HepG2 (cell line): ENCODE data around the gene CTIF. TPM values are rescaled to one million over a fixed set of nuclear protein-coding genes. Genes with fewer than 3 reads are reported as not detected.
A peak's percentile ranks its signal among the peaks of the same experiment; 100 is the strongest.

Experiments used
- ATAC-seq: fragments of 200-7000 bp; cut with Tn5 transposase; 3 replicates; pipeline ENCODE4 v1.9.1; 2020; ENCODE audit warnings: mild to moderate bottlenecking, moderate library complexity
- BruUV-seq: library from RNA; stranded (reverse); fragments of 400-500 nt; replicated peaks from 2 replicates; lab custom pipeline; 2021; lab: Mats Ljungman, UMichigan
- CTCF ChIA-PET: fragments of 300-600 bp; formaldehyde crosslinking; extraction: SDS; loops from one replicate; lab custom pipeline; 2021; ENCODE audit warnings: low total read pairs, inconsistent platforms, low intra/inter-chr PET ratio; lab: Yijun Ruan, JAX
- POLR2A ChIA-PET: fragments of 350-600 bp; sonication (Branson Sonifier 250); formaldehyde crosslinking; loops from one replicate; lab custom pipeline; 2020; ENCODE audit warnings: antibody characterized with exemption, inconsistent platforms; lab: Yijun Ruan, JAX
- DNase-seq: peaks from one replicate; pipeline ENCODE4 v3.0.0-alpha.2; 2015; ENCODE audit warnings: low spot score
- FAIRE-seq: peaks from 3 replicates; lab custom pipeline; 2011; peaks lifted over from hg19 to GRCh38; lab: Jason Lieb, UNC
- H2AFZ ChIP-seq: one replicate; pipeline ENCODE4 v1.6.1; 2011; ENCODE audit warnings: low read length, inconsistent platforms
- H3K27ac ChIP-seq: fragments of 300-600 bp; 3 replicates; pipeline ENCODE4 v1.8.0; 2011; ENCODE audit warnings: mixed run types, mild to moderate bottlenecking, mixed read lengths, low read length, inconsistent platforms; ENCODE audit not compliant: insufficient read depth; ENCODE audit errors: extremely low read length
- H3K27me3 ChIP-seq, 2 experiments: fragments of 200-600 bp in 1 of 2; 2 replicates in 1 of 2; 3 replicates in 1 of 2; pipeline versions ENCODE4 v1.6.0 to v1.8.0; 2011; ENCODE audit warnings: low read length in 2 of 2, mild to moderate bottlenecking in 2 of 2, moderate library complexity in 2 of 2, inconsistent platforms in 1 of 2; ENCODE audit not compliant: insufficient read depth in 2 of 2, control insufficient read depth in 1 of 2
- H3K36me3 ChIP-seq, 2 experiments: fragments of 200-600 bp in 1 of 2; replicated peaks in 1 of 2; 2 replicates in 1 of 2; 3 replicates in 1 of 2; pipeline versions ENCODE4 v1.5.1 to v1.8.0; 2011; ENCODE audit warnings: low read length in 2 of 2, inconsistent platforms in 1 of 2; ENCODE audit not compliant: insufficient read depth in 2 of 2, control insufficient read depth in 1 of 2
- H3K4me1 ChIP-seq: 2 replicates; pipeline ENCODE4 v1.5.1; 2012; ENCODE audit warnings: low read length, inconsistent platforms; ENCODE audit not compliant: insufficient read depth
- H3K4me2 ChIP-seq: 2 replicates; pipeline ENCODE4 v1.6.0; 2011; ENCODE audit warnings: low read depth, low read length, inconsistent platforms
- H3K4me3 ChIP-seq, 3 experiments: fragments of 200-600 bp in 1 of 3; sonication (generic), shearing (Covaris generic) in 1 of 3; replicated peaks in 1 of 3; 2 replicates each; pipeline ENCODE4 v1.5.1; 2011 to 2016; ENCODE audit warnings: low read length in 3 of 3, inconsistent platforms in 2 of 3, low read depth in 2 of 3, mild to moderate bottlenecking in 2 of 3, control low read depth in 1 of 3, mixed read lengths in 1 of 3; ENCODE audit not compliant: insufficient read depth in 1 of 3
- H3K79me2 ChIP-seq: one replicate; pipeline ENCODE4 v1.6.1; 2011; ENCODE audit warnings: low read length, inconsistent platforms; ENCODE audit not compliant: insufficient read depth
- H3K9ac ChIP-seq: 2 replicates; pipeline ENCODE4 v1.6.0; 2011; ENCODE audit warnings: mild to moderate bottlenecking, low read depth, low read length, inconsistent platforms; ENCODE audit not compliant: insufficient read depth
- H3K9me3 ChIP-seq: 2 replicates; pipeline ENCODE4 v1.5.1; 2012; ENCODE audit warnings: mild to moderate bottlenecking, low read length
- H4K20me1 ChIP-seq: 2 replicates; pipeline ENCODE4 v1.6.0; 2011; ENCODE audit warnings: inconsistent platforms, mild to moderate bottlenecking, low read length, moderate library complexity; ENCODE audit not compliant: insufficient read depth
- BRD4 ChIP-seq: sonication (generic); formaldehyde crosslinking; IDR thresholded peaks from 2 replicates; pipeline ENCODE4 v1.4.0; 2020; ENCODE audit warnings: missing genetic modification reagents
- KDM6A ChIP-seq: IDR thresholded peaks from 2 replicates; pipeline ENCODE4 v1.6.1; 2016; ENCODE audit warnings: low read depth
- SPEN ChIP-seq: sonication (generic); formaldehyde crosslinking; IDR thresholded peaks from 2 replicates; pipeline ENCODE4 v1.5.1; 2020; ENCODE audit warnings: low read depth, mild to moderate bottlenecking, missing genetic modification reagents
- ZNF34 ChIP-seq: sonication (generic); formaldehyde crosslinking; IDR thresholded peaks from 2 replicates; pipeline ENCODE4 v1.4.0; 2020; ENCODE audit warnings: mild to moderate bottlenecking, missing genetic modification reagents, borderline replicate concordance
- ZNF510 ChIP-seq: sonication (generic); formaldehyde crosslinking; IDR thresholded peaks from 2 replicates; pipeline ENCODE4 v1.4.0; 2020; ENCODE audit warnings: low read depth, mild to moderate bottlenecking, missing genetic modification reagents
- ZNF775 ChIP-seq: sonication (generic); formaldehyde crosslinking; IDR thresholded peaks from 2 replicates; pipeline ENCODE4 v1.4.0; 2020; ENCODE audit warnings: missing genetic modification reagents, mild to moderate bottlenecking, moderate library complexity, borderline replicate concordance
- WGBS: methylation state at CpG from one replicate; pipeline ENCODE4 v1.1.6; 2017; ENCODE audit warnings: low lambda C conversion rate; 5-methylcytosine and 5-hydroxymethylcytosine counted together
- in situ Hi-C: cut with HindIII; loops from 2 replicates; pipeline ENCODE4 v1.10.0; 2017; ENCODE audit warnings: low pct_unique_long_range_greater_than_20kb; ENCODE audit not compliant: extremely low pct_ligation_motif_present
- intact Hi-C: fragments of 100-400 bp; cut with micrococcal nuclease; formaldehyde crosslinking; loops from one replicate; pipeline ENCODE4 v1.10.0; 2022; ENCODE audit not compliant: unreplicated experiment
- polyA plus RNA-seq, 8 experiments: library from polyadenylated mRNA; depleted of rRNA in 3 of 8; stranded (reverse) in 7 of 8; unstranded in 1 of 8; fragments of >200 nt; fragmentation: Illumina TruSeq in 4 of 8; extraction: Trizol in 4 of 8; gene quantifications; 2 replicates each; pipeline versions ENCODE4 v1.2.1 to v1.2.3, GENCODE V29; 2011 to 2016; ENCODE audit warnings: low read depth in 4 of 8, missing spikeins in 1 of 8, mixed read lengths in 1 of 8; ENCODE audit not compliant: insufficient read depth in 1 of 8
- total RNA-seq, 5 experiments: library from RNA; depleted of rRNA; stranded (reverse); fragments of >200 nt; fragmentation: Illumina TruSeq; extraction: Trizol; gene quantifications; 2 replicates each; pipeline ENCODE4 v1.2.3, GENCODE V29; 2016; ENCODE audit warnings: low read depth in 1 of 5
- TF ChIP-seq, protein P1 (sequence below): sonication (generic); formaldehyde crosslinking; IDR thresholded peaks from 2 replicates; pipeline ENCODE4 v1.4.0; 2020; ENCODE audit warnings: missing genetic modification reagents
- TF ChIP-seq, protein P2 (sequence below): sonication (generic); formaldehyde crosslinking; IDR thresholded peaks from 2 replicates; pipeline ENCODE4 v1.4.0; 2020; ENCODE audit warnings: missing genetic modification reagents
- TF ChIP-seq, protein P3 (sequence below): sonication (generic); formaldehyde crosslinking; IDR thresholded peaks from 2 replicates; pipeline ENCODE4 v1.5.1; 2020; ENCODE audit warnings: mild to moderate bottlenecking, missing genetic modification reagents

Gene CTIF
- total and polyA plus RNA-seq, 2 of the 13 experiments (the other 11 are each of a cell fraction or from before 2014, with no cell fraction given) = 18.2 to 28.0 TPM

DNA sequence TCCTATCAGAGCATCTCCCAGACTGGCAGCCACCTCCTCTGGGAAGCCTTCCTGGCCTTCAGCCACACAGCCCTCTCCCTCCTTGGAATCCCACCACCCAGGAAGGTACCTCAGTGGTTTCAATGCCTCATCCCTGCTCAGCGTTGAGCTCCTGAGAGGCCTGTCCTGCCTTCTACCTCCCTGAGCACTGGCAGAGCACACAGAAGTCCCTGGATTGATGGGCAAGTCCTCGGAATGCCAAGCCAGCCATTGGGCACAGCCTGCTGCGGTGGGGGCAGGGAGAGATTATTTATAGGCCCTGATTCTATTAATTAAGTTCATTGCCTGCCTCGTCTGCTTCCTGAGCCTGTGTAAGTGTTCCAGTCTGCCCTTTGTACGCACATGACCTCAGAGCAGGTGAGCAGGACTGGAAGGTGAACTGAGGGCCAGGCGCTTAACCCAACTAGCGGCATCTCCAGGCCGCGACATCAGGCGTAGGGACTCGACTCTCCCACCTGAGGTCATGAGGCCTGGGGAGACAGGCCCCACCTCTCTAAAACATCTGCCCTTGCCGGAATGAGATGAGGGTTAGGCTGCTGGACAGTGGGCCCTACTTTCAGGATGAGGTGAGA is 348.6 kb downstream of the CTIF start:
- no peak for ATAC-seq
- 62% methylated on average over 5 of the region's 12 CpGs for WGBS
- Histone ChIP-seq H3K9ac (no peak overlapping the region), H3K36me3 (no peaks in the 10 kb centered on the region), H3K4me1 (peaks cover 51% of the 10 kb centered on the region), H3K4me2 (no peak overlapping the region), H4K20me1 (no peaks in the 10 kb centered on the region), H2AFZ (no peak overlapping the region)
- DNase-seq = no peak
- ChIA-PET CTCF (no interaction called here), POLR2A (no interaction called here)
- FAIRE-seq = no peak
- TF ChIP-seq KDM6A (CRISPR knock-in tag) = no peak
- no peak for TF ChIP-seq ZNF34
- TF ChIP-seq, protein P1, sequence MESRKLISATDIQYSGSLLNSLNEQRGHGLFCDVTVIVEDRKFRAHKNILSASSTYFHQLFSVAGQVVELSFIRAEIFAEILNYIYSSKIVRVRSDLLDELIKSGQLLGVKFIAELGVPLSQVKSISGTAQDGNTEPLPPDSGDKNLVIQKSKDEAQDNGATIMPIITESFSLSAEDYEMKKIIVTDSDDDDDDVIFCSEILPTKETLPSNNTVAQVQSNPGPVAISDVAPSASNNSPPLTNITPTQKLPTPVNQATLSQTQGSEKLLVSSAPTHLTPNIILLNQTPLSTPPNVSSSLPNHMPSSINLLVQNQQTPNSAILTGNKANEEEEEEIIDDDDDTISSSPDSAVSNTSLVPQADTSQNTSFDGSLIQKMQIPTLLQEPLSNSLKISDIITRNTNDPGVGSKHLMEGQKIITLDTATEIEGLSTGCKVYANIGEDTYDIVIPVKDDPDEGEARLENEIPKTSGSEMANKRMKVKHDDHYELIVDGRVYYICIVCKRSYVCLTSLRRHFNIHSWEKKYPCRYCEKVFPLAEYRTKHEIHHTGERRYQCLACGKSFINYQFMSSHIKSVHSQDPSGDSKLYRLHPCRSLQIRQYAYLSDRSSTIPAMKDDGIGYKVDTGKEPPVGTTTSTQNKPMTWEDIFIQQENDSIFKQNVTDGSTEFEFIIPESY = peak; percentile 53; the same call in 1 of the 2 replicates
- TF ChIP-seq, all 625 proteins: peak for 1
- intact Hi-C loops (no loop called here), in situ Hi-C loops (no loop called here)
- Histone ChIP-seq H3K9me3 (no peaks in the 10 kb centered on the region), H3K27ac (no peak overlapping the region), H3K27me3 (no peaks in the 10 kb centered on the region; a peak in 2 of 5 replicates), H3K4me3 (no peak overlapping the region), H3K79me2 (no peaks in the 10 kb centered on the region)
- BruUV-seq = no TSS peak

- FAIRE-seq (no peak), DNase-seq (no peak), ATAC-seq (no peak)
- intact Hi-C loops = no loop called here
- BruUV-seq = no TSS peak
- Histone ChIP-seq H3K79me2 (no peaks in the 10 kb centered on the region), H3K4me1 (peaks cover 58% of the 10 kb centered on the region), H3K9me3 (no peaks in the 10 kb centered on the region), H3K9ac (no peak overlapping the region), H3K27me3 (no peaks in the 10 kb centered on the region; a peak in 2 of 5 replicates), H3K4me2 (no peak overlapping the region), H3K36me3 (no peaks in the 10 kb centered on the region), H3K27ac (no peak overlapping the region), H3K4me3 (no peak overlapping the region), H4K20me1 (no peaks in the 10 kb centered on the region), H2AFZ (no peak overlapping the region)
- WGBS = 78% methylated on average over 13 of the region's 18 CpGs
- in situ Hi-C loops = no loop called here
- ChIA-PET POLR2A (no interaction called here), CTCF (no interaction called here)
- TF ChIP-seq, protein P2, sequence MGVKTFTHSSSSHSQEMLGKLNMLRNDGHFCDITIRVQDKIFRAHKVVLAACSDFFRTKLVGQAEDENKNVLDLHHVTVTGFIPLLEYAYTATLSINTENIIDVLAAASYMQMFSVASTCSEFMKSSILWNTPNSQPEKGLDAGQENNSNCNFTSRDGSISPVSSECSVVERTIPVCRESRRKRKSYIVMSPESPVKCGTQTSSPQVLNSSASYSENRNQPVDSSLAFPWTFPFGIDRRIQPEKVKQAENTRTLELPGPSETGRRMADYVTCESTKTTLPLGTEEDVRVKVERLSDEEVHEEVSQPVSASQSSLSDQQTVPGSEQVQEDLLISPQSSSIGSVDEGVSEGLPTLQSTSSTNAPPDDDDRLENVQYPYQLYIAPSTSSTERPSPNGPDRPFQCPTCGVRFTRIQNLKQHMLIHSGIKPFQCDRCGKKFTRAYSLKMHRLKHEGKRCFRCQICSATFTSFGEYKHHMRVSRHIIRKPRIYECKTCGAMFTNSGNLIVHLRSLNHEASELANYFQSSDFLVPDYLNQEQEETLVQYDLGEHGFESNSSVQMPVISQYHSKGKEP (CRISPR knock-in tag) = no peak
- TF ChIP-seq ZNF775 = no peak
- no peak for TF ChIP-seq ZNF510 (CRISPR knock-in tag)
- no peak for TF ChIP-seq SPEN (CRISPR knock-in tag)
- no peak for TF ChIP-seq BRD4
- TF ChIP-seq, protein P3, sequence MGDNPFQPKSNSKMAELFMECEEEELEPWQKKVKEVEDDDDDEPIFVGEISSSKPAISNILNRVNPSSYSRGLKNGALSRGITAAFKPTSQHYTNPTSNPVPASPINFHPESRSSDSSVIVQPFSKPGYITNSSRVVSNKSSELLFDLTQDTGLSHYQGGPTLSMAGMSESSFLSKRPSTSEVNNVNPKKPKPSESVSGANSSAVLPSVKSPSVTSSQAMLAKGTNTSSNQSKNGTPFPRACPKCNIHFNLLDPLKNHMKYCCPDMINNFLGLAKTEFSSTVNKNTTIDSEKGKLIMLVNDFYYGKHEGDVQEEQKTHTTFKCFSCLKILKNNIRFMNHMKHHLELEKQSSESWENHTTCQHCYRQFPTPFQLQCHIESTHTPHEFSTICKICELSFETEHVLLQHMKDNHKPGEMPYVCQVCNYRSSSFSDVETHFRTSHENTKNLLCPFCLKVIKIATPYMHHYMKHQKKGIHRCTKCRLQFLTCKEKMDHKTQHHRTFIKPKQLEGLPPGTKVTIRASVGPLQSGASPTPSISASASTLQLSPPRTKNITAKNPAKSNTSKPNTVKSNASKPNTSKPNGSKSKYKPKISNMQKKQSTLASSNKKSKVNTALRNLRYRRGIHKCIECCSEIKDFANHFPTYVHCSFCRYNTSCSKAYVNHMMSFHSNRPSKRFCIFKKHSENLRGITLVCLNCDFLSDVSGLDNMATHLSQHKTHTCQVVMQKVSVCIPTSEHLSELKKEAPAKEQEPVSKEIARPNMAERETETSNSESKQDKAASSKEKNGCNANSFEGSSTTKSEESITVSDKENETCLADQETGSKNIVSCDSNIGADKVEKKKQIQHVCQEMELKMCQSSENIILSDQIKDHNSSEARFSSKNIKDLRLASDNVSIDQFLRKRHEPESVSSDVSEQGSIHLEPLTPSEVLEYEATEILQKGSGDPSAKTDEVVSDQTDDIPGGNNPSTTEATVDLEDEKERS (CRISPR knock-in tag) = no peak
Measured at GRCh38 chr18:48887905-48888772, 349.3 kb downstream of the CTIF start.
